ENCODE results near the gene MAP4K3.

- TF ChIP-seq CTCF (IDR thresholded peaks at IDR 0.05; ENCODE audit: insufficient read depth, low read length) (no peak), GABPA (IDR thresholded peaks at IDR 0.05; ENCODE audit: low read depth) (no peak), POLR2AphosphoS5 (IDR thresholded peaks at IDR 0.05; ENCODE audit: low read depth) (no peak), SPI1 (IDR thresholded peaks at IDR 0.05; ENCODE audit: borderline replicate concordance, low read depth) (no peak)
These were observed 86.4 kb downstream of the MAP4K3 start for GRCh38 chr2:39350658-39351057.

Data from HL-60 (cell line).